ENCODE results near the gene BHLHE23.

The BHLHE23 gene

DNA sequence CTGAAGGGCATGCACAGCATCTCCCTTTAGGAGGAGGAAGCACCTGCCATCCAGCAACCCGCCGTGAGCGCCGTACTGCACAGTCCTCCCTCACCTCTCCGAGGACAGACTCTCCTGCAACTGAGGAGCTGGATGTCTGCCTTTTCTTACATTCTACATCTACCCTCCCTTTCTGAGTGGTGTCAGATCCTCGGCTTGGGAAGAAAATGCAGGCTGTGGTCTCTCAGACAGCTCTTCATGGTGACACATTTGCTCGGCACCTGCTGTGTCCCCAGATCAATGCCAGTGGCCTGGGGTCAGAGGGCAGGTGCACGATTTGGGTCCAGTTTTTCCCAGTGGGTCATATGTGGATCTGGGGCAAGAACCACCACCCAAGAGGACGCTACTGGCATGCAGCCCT lies 40.1 kb upstream of the BHLHE23 start:
- TF ChIP-seq SIN3A (IDR thresholded peaks at IDR 0.05; ENCODE audit: borderline replicate concordance, insufficient read depth, low read length) (no peak), TAF1 (IDR thresholded peaks at IDR 0.05; ENCODE audit: borderline replicate concordance, insufficient read depth, low read length) (no peak), FOXP2 (optimal IDR thresholded peaks at IDR 0.05; ENCODE audit: borderline replicate concordance, extremely low read depth, extremely low read length, insufficient read depth) (no peak), POLR2AphosphoS5 (IDR thresholded peaks at IDR 0.05; ENCODE audit: low read depth, low read length) (no peak)
- TF ChIP-seq, protein P1, sequence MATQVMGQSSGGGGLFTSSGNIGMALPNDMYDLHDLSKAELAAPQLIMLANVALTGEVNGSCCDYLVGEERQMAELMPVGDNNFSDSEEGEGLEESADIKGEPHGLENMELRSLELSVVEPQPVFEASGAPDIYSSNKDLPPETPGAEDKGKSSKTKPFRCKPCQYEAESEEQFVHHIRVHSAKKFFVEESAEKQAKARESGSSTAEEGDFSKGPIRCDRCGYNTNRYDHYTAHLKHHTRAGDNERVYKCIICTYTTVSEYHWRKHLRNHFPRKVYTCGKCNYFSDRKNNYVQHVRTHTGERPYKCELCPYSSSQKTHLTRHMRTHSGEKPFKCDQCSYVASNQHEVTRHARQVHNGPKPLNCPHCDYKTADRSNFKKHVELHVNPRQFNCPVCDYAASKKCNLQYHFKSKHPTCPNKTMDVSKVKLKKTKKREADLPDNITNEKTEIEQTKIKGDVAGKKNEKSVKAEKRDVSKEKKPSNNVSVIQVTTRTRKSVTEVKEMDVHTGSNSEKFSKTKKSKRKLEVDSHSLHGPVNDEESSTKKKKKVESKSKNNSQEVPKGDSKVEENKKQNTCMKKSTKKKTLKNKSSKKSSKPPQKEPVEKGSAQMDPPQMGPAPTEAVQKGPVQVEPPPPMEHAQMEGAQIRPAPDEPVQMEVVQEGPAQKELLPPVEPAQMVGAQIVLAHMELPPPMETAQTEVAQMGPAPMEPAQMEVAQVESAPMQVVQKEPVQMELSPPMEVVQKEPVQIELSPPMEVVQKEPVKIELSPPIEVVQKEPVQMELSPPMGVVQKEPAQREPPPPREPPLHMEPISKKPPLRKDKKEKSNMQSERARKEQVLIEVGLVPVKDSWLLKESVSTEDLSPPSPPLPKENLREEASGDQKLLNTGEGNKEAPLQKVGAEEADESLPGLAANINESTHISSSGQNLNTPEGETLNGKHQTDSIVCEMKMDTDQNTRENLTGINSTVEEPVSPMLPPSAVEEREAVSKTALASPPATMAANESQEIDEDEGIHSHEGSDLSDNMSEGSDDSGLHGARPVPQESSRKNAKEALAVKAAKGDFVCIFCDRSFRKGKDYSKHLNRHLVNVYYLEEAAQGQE (IDR thresholded peaks at IDR 0.05; ENCODE audit: insufficient read depth in 1 of 2, low read depth in 2 of 2, low read length in 2 of 2) = no peak

DNA sequence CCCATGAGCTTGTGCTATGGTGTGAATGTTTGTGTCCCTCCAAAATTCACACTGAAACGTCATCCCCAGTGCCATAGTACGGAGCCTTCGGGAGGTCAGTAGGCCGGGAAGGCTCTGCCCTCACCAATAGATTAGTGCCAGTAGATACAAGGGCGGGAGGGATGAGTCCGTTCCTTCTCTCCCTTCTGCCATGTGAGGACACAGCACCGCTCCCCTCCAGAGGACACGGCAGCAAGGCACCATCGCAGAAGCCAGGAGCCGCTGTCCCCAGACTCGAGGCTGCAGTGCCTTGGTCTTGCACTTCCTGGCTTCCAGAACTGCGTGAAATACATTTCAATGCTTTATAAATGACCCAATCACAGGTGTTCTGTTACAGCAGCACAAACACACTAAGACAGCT lies 39.2 kb upstream of the BHLHE23 start:
- TF ChIP-seq, protein P1 (IDR thresholded peaks at IDR 0.05; ENCODE audit: insufficient read depth in 1 of 2, low read depth in 2 of 2, low read length in 2 of 2) = no peak
- no peak for TF ChIP-seq TAF1 (IDR thresholded peaks at IDR 0.05; ENCODE audit: borderline replicate concordance, insufficient read depth, low read length)
- no peak for TF ChIP-seq POLR2AphosphoS5 (IDR thresholded peaks at IDR 0.05; ENCODE audit: low read depth, low read length)
- no peak for TF ChIP-seq FOXP2 (optimal IDR thresholded peaks at IDR 0.05; ENCODE audit: borderline replicate concordance, extremely low read depth, extremely low read length, insufficient read depth)
- no peak for TF ChIP-seq SIN3A (IDR thresholded peaks at IDR 0.05; ENCODE audit: borderline replicate concordance, insufficient read depth, low read length)

DNA sequence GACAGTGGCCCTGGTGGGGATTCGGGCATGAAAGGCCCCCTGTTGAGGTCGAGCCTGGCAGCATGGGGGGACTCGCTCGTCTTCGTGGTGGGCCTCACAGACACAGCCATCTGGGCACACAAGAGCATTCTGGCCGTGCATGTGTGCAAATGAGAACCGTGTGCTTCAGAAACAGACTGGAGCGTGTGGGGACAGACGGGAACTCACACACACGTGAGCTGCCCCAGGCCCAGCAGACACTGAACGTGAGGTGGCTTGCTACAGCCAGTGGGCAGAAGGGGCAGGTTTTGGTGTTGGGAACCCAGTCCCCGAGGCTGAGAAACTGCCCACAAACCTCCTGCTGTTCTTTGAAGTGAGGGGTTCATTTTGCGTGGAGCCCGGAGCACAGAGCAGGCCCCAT lies 38.6 kb upstream of the BHLHE23 start:
- TF ChIP-seq TAF1 (IDR thresholded peaks at IDR 0.05; ENCODE audit: borderline replicate concordance, insufficient read depth, low read length) = no peak
- TF ChIP-seq FOXP2 (optimal IDR thresholded peaks at IDR 0.05; ENCODE audit: borderline replicate concordance, extremely low read depth, extremely low read length, insufficient read depth) = no peak
- TF ChIP-seq POLR2AphosphoS5 (IDR thresholded peaks at IDR 0.05; ENCODE audit: low read depth, low read length) = no peak
- TF ChIP-seq SIN3A (IDR thresholded peaks at IDR 0.05; ENCODE audit: borderline replicate concordance, insufficient read depth, low read length) = no peak
- TF ChIP-seq, protein P1 (IDR thresholded peaks at IDR 0.05; ENCODE audit: insufficient read depth in 1 of 2, low read depth in 2 of 2, low read length in 2 of 2) = no peak

DNA sequence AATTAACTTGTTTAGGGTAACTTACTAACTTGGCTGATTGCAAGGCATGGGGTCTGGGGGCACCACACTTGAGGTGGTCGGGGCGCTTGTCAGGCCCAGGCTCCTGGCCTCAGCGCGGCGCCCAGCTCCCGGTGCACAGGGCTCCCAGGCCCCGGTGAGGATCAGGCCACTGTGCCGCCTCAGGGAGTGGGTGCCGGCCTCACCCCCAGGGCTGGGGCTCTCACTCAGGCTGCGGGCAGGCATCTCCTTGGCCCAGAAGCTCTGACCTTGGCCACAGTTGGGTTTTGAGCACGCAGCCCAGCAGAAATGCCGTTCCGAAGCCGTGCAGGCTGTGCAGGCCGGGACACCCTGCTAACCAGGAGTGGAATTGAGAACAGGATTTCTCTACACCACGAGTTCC lies 37.8 kb upstream of the BHLHE23 start:
- TF ChIP-seq TAF1 (IDR thresholded peaks at IDR 0.05; ENCODE audit: borderline replicate concordance, insufficient read depth, low read length) = no peak
- no peak for TF ChIP-seq POLR2AphosphoS5 (IDR thresholded peaks at IDR 0.05; ENCODE audit: low read depth, low read length)
- TF ChIP-seq, protein P1 (IDR thresholded peaks at IDR 0.05; ENCODE audit: insufficient read depth in 1 of 2, low read depth in 2 of 2, low read length in 2 of 2) = no peak
- TF ChIP-seq FOXP2 (optimal IDR thresholded peaks at IDR 0.05; ENCODE audit: borderline replicate concordance, extremely low read depth, extremely low read length, insufficient read depth) = no peak
- TF ChIP-seq SIN3A (IDR thresholded peaks at IDR 0.05; ENCODE audit: borderline replicate concordance, insufficient read depth, low read length) = no peak

DNA sequence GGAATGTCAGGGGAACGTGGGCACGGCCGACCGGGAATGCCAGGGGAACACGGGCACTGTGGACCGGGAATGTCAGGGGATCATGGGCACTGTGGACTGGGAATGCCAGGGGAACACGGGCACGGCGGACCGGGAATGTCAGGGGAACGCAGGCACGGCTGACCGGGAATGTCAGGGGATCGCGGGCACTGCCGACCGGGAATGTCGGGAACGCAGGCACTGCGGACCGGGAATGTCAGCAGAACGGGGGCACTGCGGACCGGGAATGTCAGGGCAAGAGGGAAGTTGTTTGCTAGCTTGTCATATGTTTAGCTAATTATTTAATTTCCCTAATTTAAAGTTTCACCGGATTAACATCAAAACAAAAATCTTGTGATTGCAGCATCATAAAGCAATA lies 37.4 kb upstream of the BHLHE23 start:
- TF ChIP-seq TAF1 (IDR thresholded peaks at IDR 0.05; ENCODE audit: borderline replicate concordance, insufficient read depth, low read length) (no peak), FOXP2 (optimal IDR thresholded peaks at IDR 0.05; ENCODE audit: borderline replicate concordance, extremely low read depth, extremely low read length, insufficient read depth) (no peak), SIN3A (IDR thresholded peaks at IDR 0.05; ENCODE audit: borderline replicate concordance, insufficient read depth, low read length) (no peak), POLR2AphosphoS5 (IDR thresholded peaks at IDR 0.05; ENCODE audit: low read depth, low read length) (no peak)
- TF ChIP-seq, protein P1 (IDR thresholded peaks at IDR 0.05; ENCODE audit: insufficient read depth in 1 of 2, low read depth in 2 of 2, low read length in 2 of 2) = no peak
